Activated naive CD8-positive, alpha-beta T cell treated with anti-CD3 and anti-CD28 coated beads, Interleukin-2, amount 50 U/mL, for 16 hours (primary cell): Measurements from ENCODE around the gene APH1A.
"Not testable (repeated sequence)": the region's sequence is repeated elsewhere in the genome, so short reads cannot be mapped to it uniquely, and the experiment has no call there.

ENCODE experiments used
- DNase-seq: peaks from one replicate; pipeline ENCODE4 v3.0.0-alpha.2; 2020; ENCODE audit warnings: low read depth, low spot score

Gene APH1A

DNA sequence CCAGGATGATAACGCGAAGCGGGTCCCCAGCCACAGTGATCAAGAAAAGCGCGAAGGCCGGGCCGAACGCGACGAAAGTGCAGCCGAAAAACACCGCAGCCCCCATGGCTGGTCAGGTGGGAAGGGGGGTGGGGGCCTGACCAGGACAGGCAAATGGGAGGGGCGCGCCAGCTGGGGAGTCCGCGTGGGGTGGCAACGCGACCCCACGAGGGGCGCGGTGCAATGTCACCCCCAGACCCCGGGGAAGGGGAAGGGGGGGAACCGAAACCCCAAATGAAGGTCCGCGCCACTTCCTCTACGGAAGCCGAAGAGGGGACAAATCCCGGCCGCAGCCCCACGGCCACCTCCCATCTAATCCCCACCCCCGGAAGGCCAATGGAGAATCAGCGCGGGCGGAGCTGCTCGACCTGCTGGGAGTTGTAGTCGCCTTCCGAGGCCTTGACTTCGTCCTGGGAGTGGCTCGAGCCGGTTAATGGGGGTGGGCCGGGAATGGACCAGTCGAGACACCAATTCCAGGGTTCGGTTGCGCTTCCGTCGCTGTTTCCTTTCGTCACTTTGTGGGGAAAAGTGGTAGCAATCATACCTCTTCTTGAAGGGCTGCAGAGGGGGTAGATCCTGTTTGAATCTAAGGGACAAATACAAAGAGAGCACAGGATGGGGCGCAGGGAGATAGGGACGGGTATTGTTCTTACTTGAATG, at the start of gene APH1A:
Gene APH1A (minus strand): TSS at position 312 of the 699 bp plus-strand sequence. CDS start 206 bp downstream, at position 106.
- peak; percentile 87 for DNase-seq

DNA sequence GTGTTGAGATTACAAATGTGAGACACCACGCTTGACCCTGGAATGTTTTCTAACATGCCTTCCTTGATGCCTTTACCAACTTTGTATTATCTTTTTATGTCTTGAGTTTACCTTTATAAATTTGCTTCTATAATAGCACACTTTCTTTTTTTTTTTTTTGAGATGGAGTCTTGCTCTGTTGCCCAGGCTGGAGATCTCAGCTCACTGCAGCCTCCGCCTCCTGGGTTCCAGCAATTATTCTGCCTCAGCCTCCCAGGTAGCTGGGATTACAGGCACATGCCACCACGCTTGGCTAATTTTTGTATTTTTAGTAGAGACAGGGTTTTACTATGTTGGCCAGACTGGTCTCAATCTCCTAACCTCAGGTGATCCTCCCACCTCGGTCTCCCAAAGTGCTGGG, 45.9 kb upstream of the APH1A start:
- DNase-seq = not testable (repeated sequence)

DNA sequence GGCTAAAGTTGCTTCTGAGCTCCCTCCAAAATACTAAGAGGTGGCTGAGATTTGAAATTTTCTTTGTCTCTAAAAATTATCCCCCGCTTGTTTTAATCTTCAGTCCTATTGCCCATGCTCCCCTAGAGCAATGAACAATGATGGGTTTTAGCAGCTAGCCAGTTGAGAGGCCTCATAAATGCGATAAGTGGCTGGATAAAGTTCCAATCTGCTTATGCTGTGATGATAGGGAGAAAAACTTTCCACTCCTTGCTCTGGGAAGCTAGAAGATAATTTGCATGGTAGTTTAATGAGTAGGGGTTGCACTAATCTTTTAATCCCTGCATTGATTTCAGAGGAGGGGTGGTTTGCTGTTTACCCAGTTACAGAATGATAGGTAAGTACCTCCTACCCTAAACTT, 42.9 kb upstream of the APH1A start:
- DNase-seq = no peak

GRCh38 chr1:150309758-150310508, 41.1 kb upstream of the APH1A start:
- DNase-seq = no peak

DNA sequence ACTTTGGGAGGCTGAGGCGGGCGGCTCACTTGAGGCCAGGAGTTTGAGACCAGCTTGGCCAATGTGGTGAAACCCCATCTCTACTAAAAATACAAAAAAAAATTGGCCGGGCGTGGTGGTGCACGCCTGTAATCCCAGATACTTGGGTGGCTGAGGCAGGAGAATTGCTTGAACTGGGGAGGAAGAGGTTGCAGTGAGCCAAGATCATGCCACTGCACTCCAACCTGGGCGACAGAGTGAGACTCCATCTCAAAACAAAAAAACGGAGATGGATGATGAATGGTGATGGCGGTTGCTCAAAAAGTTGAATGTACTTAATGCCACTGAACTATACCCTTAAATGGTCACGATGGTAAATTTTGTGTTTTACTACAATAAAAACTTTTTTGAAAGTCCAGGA, 39.8 kb upstream of the APH1A start:
- not testable (repeated sequence) for DNase-seq

DNA sequence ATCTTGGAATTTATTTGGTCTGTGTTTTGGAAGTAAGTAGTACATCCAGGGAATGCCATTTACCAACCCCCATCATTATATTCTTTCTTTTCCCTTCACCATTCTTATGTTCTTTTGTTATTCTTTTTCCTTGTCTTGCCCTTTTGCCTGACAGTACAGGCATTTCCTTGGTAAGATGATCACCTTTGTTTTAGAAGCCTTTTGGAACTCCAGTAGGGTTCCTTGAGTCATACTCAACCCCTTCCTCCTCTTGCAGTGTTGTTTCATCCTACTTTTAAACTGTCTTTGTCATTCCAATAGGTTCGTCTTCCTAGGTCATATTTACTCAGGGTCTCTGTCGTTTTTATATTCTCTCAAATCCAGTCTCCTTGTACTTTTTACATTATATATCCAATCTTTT, 34.1 kb upstream of the APH1A start:
- DNase-seq = no peak

- DNase-seq = no peak
Measured at GRCh38 chr1:150302338-150302737, 33.5 kb upstream of the APH1A start.

GRCh38 chr1:150299716-150300115, 30.9 kb upstream of the APH1A start:
- no peak for DNase-seq

- no peak for DNase-seq
Measured at GRCh38 chr1:150295476-150295875, 26.7 kb upstream of the APH1A start.

GRCh38 chr1:150293433-150294253, 24.8 kb upstream of the APH1A start, which contains the start of gene MRPS21:
Gene MRPS21 (plus strand): TSS chr1:150293861. CDS start chr1:150294367, 506 bp downstream.
- DNase-seq = peak; percentile 73

DNA sequence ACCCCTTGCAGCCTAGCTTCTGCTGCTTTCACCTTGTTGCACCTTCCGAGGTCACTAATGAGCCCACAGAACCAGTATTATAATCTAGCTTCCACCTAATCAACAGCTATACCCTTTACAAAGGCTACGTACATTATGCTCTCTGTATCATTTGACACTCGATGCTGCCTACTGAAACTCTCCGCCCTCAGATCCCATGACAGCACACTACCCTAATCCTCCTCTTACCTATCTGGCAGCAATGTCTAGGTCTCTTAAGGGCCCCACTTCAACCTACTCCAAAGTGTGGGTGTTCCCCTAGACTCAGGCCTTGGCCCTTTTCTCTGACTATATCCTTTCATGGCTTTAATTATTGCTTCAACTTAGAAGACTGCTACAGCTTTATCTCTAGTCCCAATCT, 20.0 kb upstream of the APH1A start:
- no peak for DNase-seq

DNA sequence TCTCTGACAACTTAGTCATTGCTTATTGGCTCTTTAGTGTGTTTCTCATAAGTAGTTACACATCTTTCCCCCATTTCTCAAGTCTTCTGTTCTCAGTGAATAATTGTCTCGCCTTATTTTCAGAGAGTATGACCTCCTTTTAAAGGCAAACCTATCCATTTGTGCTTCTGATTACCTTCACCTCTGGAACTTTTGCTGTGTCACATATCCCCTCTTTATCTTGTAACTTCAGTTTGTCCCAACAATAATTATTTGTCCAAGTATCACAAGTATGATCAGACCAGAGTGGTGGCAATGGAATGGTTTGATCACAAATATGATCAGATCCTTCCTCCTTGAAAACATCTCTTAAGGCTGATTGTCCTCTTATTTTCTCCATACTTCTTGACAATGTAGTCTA, 19.6 kb upstream of the APH1A start:
- no peak for DNase-seq

GRCh38 chr1:150283260-150283659, 14.4 kb upstream of the APH1A start:
- DNase-seq = no peak

- DNase-seq = no peak
Measured at GRCh38 chr1:150282558-150282958, 13.7 kb upstream of the APH1A start.

DNA sequence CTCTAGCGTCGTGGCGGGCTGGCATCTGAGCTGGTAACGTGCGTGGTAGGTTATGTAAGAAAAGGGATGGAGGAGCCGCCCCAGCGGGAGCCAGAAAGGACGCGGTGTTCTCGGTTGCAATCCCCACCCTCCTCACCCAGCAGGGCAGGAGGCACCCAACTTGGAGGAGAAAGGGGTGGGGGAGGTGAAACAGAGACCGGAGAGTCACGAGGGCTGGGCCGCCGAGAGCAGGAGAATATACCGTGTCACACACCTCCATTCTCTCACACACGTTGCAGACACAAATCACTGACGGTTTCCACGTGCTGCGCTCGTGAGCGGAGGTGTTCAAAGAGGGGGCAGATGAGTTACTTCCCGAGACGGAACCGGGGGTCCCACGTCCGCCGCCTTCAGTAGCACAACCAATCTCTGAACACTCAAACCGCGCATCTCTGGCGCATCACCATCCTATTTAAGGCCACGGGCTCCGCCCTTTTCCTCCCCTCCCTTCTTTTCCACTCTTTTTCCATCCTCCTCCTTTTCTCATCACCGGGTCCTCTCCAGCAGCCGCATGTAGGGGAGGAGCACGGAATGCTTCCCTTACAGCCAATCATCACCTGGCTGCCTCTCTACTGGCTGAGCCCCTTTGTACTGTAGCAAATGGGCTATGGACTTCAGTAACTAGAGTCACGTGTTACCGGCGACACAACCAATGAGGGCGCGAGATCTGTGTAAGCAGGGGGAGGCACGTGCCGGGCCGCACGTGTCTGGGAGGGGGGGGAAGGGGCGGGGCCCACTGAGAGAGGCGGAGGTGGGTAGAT, 13.1 kb upstream of the APH1A start, which contains the start of gene CIART:
Gene CIART (plus strand): TSS at position 797 of the 800 bp plus-strand sequence. CDS start 714 bp downstream, outside the sequence.
- DNase-seq = peak; percentile 47

DNA sequence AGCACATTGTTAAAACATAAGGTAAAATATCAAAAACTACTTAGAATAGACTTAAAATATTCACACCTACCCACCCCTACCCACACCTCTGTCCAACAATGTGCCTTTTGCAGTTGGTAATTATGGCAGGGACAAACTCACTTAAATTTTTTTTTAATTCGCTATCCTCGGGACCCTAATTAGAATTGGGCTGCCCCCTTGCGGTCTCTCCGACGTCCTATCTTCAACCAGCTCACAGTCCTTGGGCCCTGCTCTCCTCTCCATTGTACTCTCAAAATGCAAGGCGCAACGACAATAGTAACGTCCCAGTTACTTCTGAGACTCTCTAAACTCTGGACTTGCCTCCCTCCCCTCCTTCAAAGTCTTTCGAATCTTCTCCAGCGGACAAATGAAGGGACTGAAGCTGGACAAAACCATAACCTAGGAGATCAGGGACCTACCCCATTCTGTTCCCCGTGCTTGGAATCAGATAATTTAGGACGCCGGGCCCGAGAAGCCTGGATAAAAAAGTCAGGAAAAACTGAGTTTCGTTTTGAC, 12.5 kb upstream of the APH1A start:
- no peak for DNase-seq

DNA sequence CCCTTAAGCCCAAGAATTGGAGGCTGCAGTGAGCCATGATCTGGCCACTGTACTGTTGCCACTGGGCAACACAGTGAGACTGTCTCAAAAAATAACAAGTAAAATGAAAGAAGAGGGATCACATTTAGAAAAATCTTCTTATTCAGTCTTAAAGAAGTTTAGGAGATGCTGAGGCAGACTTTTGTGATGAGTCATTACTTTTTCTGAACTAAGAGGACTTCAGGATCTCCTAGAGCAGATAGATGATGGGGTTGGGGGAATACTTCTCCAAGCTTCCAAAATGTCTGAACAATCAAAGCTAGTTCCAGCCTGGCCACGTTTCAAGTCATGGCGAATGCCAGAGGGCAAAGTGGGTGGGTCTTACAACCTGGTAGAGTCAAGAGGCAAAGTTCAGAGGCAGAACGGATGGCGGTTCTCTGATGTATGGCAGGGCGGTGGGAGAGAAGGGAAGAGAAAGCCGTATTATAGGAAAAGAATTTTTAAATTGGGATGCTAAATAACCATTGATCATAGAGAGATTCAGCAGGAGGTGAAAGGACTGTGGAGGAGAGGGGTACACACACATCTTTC, 11.4 kb upstream of the APH1A start:
- DNase-seq = no peak

- DNase-seq = no peak
Measured at GRCh38 chr1:150273311-150273710, 4.5 kb upstream of the APH1A start.

DNA sequence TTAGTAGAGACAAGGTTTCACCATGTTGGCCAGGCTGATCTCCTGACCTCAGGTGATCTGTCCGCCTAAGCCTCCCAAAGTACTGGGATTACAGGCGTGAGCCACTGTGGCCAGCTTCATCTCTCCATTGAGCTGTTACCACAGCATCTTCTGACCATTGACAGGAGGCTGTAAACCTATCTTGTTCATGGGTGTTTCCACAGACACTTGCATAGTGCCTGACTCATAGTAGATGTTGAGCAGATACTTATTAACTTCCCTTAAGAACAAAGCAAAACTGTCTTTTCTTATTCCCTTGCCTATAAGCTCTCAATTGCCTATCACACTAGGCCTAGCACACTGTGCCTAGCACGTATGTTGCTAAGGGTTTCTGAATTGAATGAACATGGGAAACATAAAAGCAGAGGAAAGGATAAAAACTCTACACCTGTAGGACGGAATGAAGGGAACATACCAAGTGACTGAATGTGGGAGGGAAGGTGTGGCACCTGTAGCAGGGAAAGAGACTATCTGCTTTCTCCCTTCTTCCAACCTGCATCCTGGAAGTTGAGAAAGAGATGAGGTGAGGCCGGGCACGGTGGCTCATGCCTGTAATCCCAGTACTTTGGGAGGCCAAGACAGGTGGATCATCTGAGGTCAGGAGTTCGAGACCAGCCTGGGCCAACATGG, 2.6 kb upstream of the APH1A start:
- DNase-seq = no peak

- no peak for DNase-seq
Measured at GRCh38 chr1:150269451-150269850, 635 bp upstream of the APH1A start.
